ENCODE data around the gene TENM4.

DNA sequence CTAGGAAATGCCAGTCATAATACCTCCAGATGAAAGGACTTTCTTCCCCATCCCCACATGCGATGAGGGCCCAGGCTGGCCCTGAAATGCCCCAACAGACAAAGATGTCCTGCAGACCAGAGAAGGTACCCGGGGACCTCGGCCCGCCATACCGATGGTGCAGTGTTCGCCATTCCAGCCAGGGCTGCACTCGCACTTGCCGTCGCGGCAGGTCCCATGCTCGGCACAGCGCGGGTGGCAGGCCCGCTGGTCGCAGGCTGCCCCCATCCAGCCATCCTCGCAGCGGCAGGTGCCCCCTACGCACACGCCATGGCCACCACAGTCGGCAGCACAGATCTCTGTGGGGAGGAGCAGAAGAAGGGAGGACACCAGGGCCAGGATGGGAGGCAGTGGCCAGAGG, 654.1 kb downstream of the TENM4 start:
- TF ChIP-seq, protein P1, sequence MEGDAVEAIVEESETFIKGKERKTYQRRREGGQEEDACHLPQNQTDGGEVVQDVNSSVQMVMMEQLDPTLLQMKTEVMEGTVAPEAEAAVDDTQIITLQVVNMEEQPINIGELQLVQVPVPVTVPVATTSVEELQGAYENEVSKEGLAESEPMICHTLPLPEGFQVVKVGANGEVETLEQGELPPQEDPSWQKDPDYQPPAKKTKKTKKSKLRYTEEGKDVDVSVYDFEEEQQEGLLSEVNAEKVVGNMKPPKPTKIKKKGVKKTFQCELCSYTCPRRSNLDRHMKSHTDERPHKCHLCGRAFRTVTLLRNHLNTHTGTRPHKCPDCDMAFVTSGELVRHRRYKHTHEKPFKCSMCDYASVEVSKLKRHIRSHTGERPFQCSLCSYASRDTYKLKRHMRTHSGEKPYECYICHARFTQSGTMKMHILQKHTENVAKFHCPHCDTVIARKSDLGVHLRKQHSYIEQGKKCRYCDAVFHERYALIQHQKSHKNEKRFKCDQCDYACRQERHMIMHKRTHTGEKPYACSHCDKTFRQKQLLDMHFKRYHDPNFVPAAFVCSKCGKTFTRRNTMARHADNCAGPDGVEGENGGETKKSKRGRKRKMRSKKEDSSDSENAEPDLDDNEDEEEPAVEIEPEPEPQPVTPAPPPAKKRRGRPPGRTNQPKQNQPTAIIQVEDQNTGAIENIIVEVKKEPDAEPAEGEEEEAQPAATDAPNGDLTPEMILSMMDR (IDR thresholded peaks at IDR 0.05; ENCODE audit: low read depth, low read length, poor library complexity, severe bottlenecking) = no peak
- TF ChIP-seq EZH2phosphoT487 (IDR thresholded peaks at IDR 0.05; ENCODE audit: borderline replicate concordance, low read length) = no peak

All from DOHH2 (cell line).